ENCODE measurements around the gene ATP9A.

DNA sequence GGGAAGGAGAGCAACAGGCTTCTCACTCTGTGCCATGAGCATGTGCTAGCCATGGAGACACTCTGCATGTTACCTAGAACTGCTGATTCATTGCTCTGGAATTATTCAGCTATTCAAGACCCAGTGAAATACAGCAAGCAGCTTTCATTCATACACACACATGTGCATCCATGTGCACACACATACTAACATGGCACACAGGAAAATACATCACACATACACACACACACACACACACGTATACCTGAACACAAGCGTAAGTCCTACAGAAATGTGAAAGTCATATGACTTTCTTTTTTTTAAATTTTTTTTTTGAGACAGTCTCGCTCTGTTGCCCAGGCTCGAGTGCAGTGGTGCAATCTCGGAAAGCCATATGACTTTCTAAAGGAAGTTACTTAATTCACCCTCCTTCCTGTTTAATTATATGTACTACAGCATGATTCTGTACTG, 117.5 kb downstream of the ATP9A start:
- TF ChIP-seq TAF1 (IDR thresholded peaks at IDR 0.05; ENCODE audit: borderline replicate concordance, insufficient read depth, low read length) (no peak), SIN3A (IDR thresholded peaks at IDR 0.05; ENCODE audit: borderline replicate concordance, insufficient read depth, low read length) (no peak)

Data from PFSK-1 (cell line).